Neural cell (in vitro differentiated cells): ENCODE data around the gene HECW1.

ENCODE experiments used
- CTCF ChIP-seq: fragments of 450-650 bp; IDR thresholded peaks from 2 replicates; pipeline ENCODE4 v1.5.1; 2014; ENCODE audit warnings: antibody characterized with exemption, mild to moderate bottlenecking, moderate library complexity; ENCODE audit not compliant: poor library complexity, severe bottlenecking
- EZH2 ChIP-seq: fragments of 200-600, 300-800 bp; shearing (Covaris generic), sonication (generic); IDR thresholded peaks from 2 replicates; pipeline ENCODE4 v1.6.1; 2014; ENCODE audit warnings: antibody characterized with exemption, low read length, borderline replicate concordance, mild to moderate bottlenecking; ENCODE audit not compliant: insufficient read depth, poor library complexity, severe bottlenecking
- MXI1 ChIP-seq: fragments of 450-650 bp; conservative IDR thresholded peaks from 2 replicates; pipeline ENCODE4 v1.6.1; 2014; ENCODE audit warnings: antibody characterized with exemption, mild to moderate bottlenecking; ENCODE audit not compliant: poor library complexity, severe bottlenecking
- POLR2AphosphoS5 ChIP-seq: IDR thresholded peaks from 2 replicates; pipeline ENCODE4 v1.6.1; 2012
- REST ChIP-seq: IDR thresholded peaks from 2 replicates; pipeline ENCODE4 v1.6.1; 2012; ENCODE audit warnings: borderline replicate concordance

GRCh38 chr7:43300121-43300520 lies 187.7 kb downstream of the HECW1 start:
- TF ChIP-seq REST (no peak), EZH2 (no peak), CTCF (no peak), MXI1 (no peak), POLR2AphosphoS5 (no peak)
